Endothelial cell of umbilical vein (primary cell): ENCODE data around the gene FMN1. TPM values are rescaled to one million over a fixed set of nuclear protein-coding genes. Genes with fewer than 3 reads are reported as not detected.

Source experiments
- BruUV-seq: library from RNA; stranded (reverse); fragments of 400-500 nt; replicated peaks from 2 replicates; lab custom pipeline; 2021; lab: Mats Ljungman, UMichigan
- CTCF ChIA-PET: fragments of 300-600, 350-600 bp; sonication (Branson Sonifier 250); formaldehyde crosslinking; loops from one replicate; lab custom pipeline; 2021; ENCODE audit warnings: antibody characterized with exemption, inconsistent platforms; lab: Charles Lee
- POLR2A ChIA-PET: fragments of 300-600, 350-600 bp; sonication (Branson Sonifier 250); formaldehyde crosslinking; loops from one replicate; lab custom pipeline; 2021; ENCODE audit warnings: antibody characterized with exemption, inconsistent platforms; lab: Charles Lee
- DNase-seq: peaks from one replicate; pipeline ENCODE4 v3.0.0-alpha.2; 2011; ENCODE audit warnings: low read depth, low spot score
- FAIRE-seq: peaks from 2 replicates; lab custom pipeline; 2011; peaks lifted over from hg19 to GRCh38; lab: Jason Lieb, UNC
- H2AFZ ChIP-seq: 2 replicates; pipeline ENCODE4 v1.6.0; 2012; ENCODE audit warnings: low read depth, low read length, control low read depth, inconsistent platforms
- H3K27ac ChIP-seq: 2 replicates; pipeline ENCODE4 v1.5.1; 2011; ENCODE audit warnings: low read depth, mild to moderate bottlenecking, control low read depth, low read length, moderate library complexity; ENCODE audit not compliant: insufficient read depth
- H3K27me3 ChIP-seq, 2 experiments: 2 replicates each; pipeline versions ENCODE4 v1.6.0 to v1.6.1; 2011; ENCODE audit warnings: low read length in 2 of 2, mixed read lengths in 1 of 2; ENCODE audit not compliant: control insufficient read depth in 2 of 2, insufficient read depth in 2 of 2
- H3K36me3 ChIP-seq, 2 experiments: 2 replicates in 1 of 2; 3 replicates in 1 of 2; pipeline ENCODE4 v1.5.1; 2011; ENCODE audit warnings: low read length in 2 of 2, mild to moderate bottlenecking in 1 of 2, moderate library complexity in 1 of 2; ENCODE audit not compliant: control insufficient read depth in 2 of 2, insufficient read depth in 2 of 2; ENCODE audit errors: extremely low read depth in 1 of 2
- H3K4me1 ChIP-seq: 3 replicates; pipeline ENCODE4 v1.5.1; 2011; ENCODE audit warnings: mild to moderate bottlenecking, low read length; ENCODE audit not compliant: control insufficient read depth, insufficient read depth; ENCODE audit errors: extremely low read depth
- H3K4me2 ChIP-seq: 2 replicates; pipeline ENCODE4 v1.6.1; 2011; ENCODE audit warnings: low read length, control low read depth, mixed read lengths; ENCODE audit not compliant: insufficient read depth
- H3K4me3 ChIP-seq, 3 experiments: fragments of 200-600 bp in 1 of 3; sonication (generic), shearing (Covaris generic) in 1 of 3; replicated peaks in 1 of 3; 2 replicates each; pipeline ENCODE4 v1.5.1; 2011 to 2016; ENCODE audit warnings: control low read depth in 3 of 3, low read length in 3 of 3, mild to moderate bottlenecking in 2 of 3, inconsistent platforms in 1 of 3, low read depth in 1 of 3, moderate library complexity in 1 of 3; ENCODE audit not compliant: insufficient read depth in 1 of 3
- H3K79me2 ChIP-seq: 2 replicates; pipeline ENCODE4 v1.6.0; 2012; ENCODE audit warnings: low read length, inconsistent platforms; ENCODE audit not compliant: control insufficient read depth, insufficient read depth
- H3K9ac ChIP-seq: replicated peaks from 2 replicates; pipeline ENCODE3; 2011; ENCODE audit warnings: low read length, control low read depth; ENCODE audit not compliant: insufficient read depth; ENCODE audit errors: extremely low read depth
- H3K9me1 ChIP-seq: replicated peaks from 3 replicates; pipeline ENCODE4 v1.6.0; 2011; ENCODE audit warnings: mild to moderate bottlenecking, low read length; ENCODE audit not compliant: control insufficient read depth, insufficient read depth; ENCODE audit errors: extremely low read depth
- H3K9me3 ChIP-seq: replicated peaks from 2 replicates; pipeline ENCODE4 v1.5.1; 2012; ENCODE audit warnings: low read length, inconsistent platforms; ENCODE audit not compliant: control insufficient read depth, insufficient read depth
- H4K20me1 ChIP-seq: replicated peaks from 2 replicates; pipeline ENCODE3; 2011; ENCODE audit warnings: mild to moderate bottlenecking, low read length; ENCODE audit not compliant: control insufficient read depth, insufficient read depth; ENCODE audit errors: extremely low read depth
- CTCF ChIP-seq, 2 donors: IDR thresholded peaks; 1 replicate in 1 of 2; 2 replicates in 1 of 2; pipeline ENCODE4 v1.5.1; 2011; ENCODE audit warnings: low read length in 2 of 2, mild to moderate bottlenecking in 2 of 2, moderate library complexity in 2 of 2, control low read depth in 1 of 2, inconsistent platforms in 1 of 2, low read depth in 1 of 2; ENCODE audit not compliant: insufficient read depth in 1 of 2; ENCODE audit errors: extremely low read depth in 1 of 2
- EZH2 ChIP-seq: IDR thresholded peaks from 2 replicates; pipeline ENCODE4 v1.6.1; 2012; ENCODE audit warnings: borderline replicate concordance, low read depth, mild to moderate bottlenecking, moderate library complexity, low read length, inconsistent platforms; ENCODE audit not compliant: severe bottlenecking
- FOS ChIP-seq: IDR thresholded peaks from 2 replicates; pipeline ENCODE4 v1.6.1; 2011; ENCODE audit warnings: mild to moderate bottlenecking, low read length, moderate library complexity, borderline replicate concordance; ENCODE audit not compliant: insufficient read depth
- GATA2 ChIP-seq: IDR thresholded peaks from 2 replicates; pipeline ENCODE4 v1.7.0; 2011; ENCODE audit warnings: low read depth, mild to moderate bottlenecking, moderate library complexity, mixed read lengths, low read length; ENCODE audit not compliant: insufficient read length, insufficient read depth
- JUN ChIP-seq: IDR thresholded peaks from 2 replicates; pipeline ENCODE4 v1.6.1; 2011; ENCODE audit warnings: borderline replicate concordance, low read depth; ENCODE audit not compliant: insufficient read length, insufficient read depth
- MYC ChIP-seq: IDR thresholded peaks from one replicate; pipeline ENCODE4 v1.6.1; 2011; ENCODE audit warnings: mild to moderate bottlenecking, low read depth, low read length
- POLR2A ChIP-seq: IDR thresholded peaks from 2 replicates; pipeline ENCODE4 v1.6.1; 2012; ENCODE audit warnings: low read depth, mild to moderate bottlenecking, control low read depth, low read length
- POLR2AphosphoS5 ChIP-seq: IDR thresholded peaks from 2 replicates; pipeline ENCODE4 v1.6.1; 2012; ENCODE audit warnings: low read depth, mild to moderate bottlenecking, control low read depth, low read length, moderate library complexity; ENCODE audit not compliant: insufficient read depth
- dilution Hi-C: fragments of 300-500 bp; cut with MboI; formaldehyde crosslinking; loops from one replicate; pipeline ENCODE4 v1.15.0; 2019; ENCODE audit warnings: low sequenced_read_pairs; ENCODE audit not compliant: extremely low pct_ligation_motif_present
- intact Hi-C: fragments of 100-400 bp; cut with micrococcal nuclease; formaldehyde crosslinking; loops from one replicate; pipeline ENCODE4 v1.10.0; 2022
- polyA plus RNA-seq, 4 experiments: library from polyadenylated mRNA; depleted of rRNA in 3 of 4; stranded (reverse) in 3 of 4; unstranded in 1 of 4; fragments of >200 nt; gene quantifications; 2 replicates each; pipeline versions ENCODE4 v1.2.1 to v1.2.3, GENCODE V29; 2011 to 2012; ENCODE audit warnings: missing spikeins in 1 of 4
- total RNA-seq: library from RNA; stranded (reverse); gene quantifications from 2 replicates; pipeline ENCODE4 v1.2.3, GENCODE V29; 2021
- TF ChIP-seq, protein P1 (sequence below): IDR thresholded peaks from 2 replicates; pipeline ENCODE4 v1.6.1; 2011; ENCODE audit not compliant: insufficient read depth, insufficient read length

Gene FMN1
- total and polyA plus RNA-seq, 2 donors (not counting 3 experiments of a cell fraction or from before 2014, with no cell fraction given) = 0.01 to 0.29 TPM

DNA sequence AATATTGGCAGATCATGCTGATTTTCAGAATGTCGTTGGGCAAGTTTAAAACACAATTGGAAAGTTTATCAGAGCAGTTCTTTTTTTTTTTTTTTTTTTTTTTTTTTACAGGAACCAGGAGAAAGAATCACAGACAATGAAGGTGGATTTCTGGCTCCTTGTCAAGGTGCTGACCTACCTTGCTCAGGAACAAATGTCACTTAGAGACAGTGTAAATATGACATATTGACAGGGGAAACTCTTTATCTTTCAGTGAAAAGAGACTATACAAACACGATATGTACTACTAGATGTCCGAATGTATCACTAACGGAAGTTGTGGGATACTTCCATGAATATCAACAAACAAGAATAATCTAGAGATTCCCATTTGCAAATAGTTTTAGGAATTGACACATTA lies 237.3 kb downstream of the FMN1 start:
- Histone ChIP-seq H2AFZ (no peak overlapping the region), H3K9me3 (no peaks in the 10 kb centered on the region), H3K9ac (no peak overlapping the region), H3K4me1 (no peaks in the 10 kb centered on the region), H3K79me2 (no peaks in the 10 kb centered on the region), H3K36me3 (no peaks in the 10 kb centered on the region), H3K4me3 (no peak overlapping the region), H3K27ac (no peak overlapping the region), H3K4me2 (no peak overlapping the region), H3K9me1 (no peaks in the 10 kb centered on the region), H4K20me1 (no peaks in the 10 kb centered on the region), H3K27me3 (peaks cover 3 to 6% of the 10 kb centered on the region in 2 experiments)
- FAIRE-seq (no peak), DNase-seq (no peak)
- TF ChIP-seq, protein P1, sequence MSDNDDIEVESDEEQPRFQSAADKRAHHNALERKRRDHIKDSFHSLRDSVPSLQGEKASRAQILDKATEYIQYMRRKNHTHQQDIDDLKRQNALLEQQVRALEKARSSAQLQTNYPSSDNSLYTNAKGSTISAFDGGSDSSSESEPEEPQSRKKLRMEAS = no peak
- no peak for TF ChIP-seq EZH2
- no peak for TF ChIP-seq GATA2
- no peak for TF ChIP-seq POLR2AphosphoS5
- no peak for TF ChIP-seq POLR2A
- TF ChIP-seq FOS = no peak
- no peak for TF ChIP-seq JUN
- ChIA-PET CTCF (interaction anchor here (0.8 to 8.6 kb wide), 14 partner anchors 15 to 307 kb away, joined by 3 to 162 read pairs (median 6); no protein-coding TSS in a partner anchor), POLR2A (no interaction called here)
- dilution Hi-C loops (no loop called here), intact Hi-C loops (no loop called here)
- no TSS peak for BruUV-seq

DNA sequence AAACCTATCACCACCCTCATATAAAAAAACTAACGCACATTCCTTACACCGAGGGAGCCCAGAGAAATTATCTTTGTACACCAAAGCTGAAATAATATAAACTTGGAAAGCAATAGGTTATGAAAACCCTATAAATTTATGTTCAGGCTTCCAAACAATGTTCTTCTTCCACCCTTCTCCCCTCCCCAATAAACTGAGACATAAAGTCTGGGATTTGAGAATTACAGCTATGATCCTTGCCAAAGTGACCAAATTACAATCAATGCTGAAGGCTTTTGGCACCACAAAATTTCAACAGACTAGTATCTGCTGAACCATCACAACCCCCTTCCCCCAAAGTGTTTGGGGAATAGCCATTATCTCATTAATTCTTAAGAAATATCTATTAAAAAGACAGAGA lies 237.8 kb downstream of the FMN1 start:
- Histone ChIP-seq H3K9me1 (no peaks in the 10 kb centered on the region), H3K79me2 (no peaks in the 10 kb centered on the region), H3K27ac (no peak overlapping the region), H3K36me3 (no peaks in the 10 kb centered on the region), H2AFZ (no peak overlapping the region), H3K9ac (no peak overlapping the region), H3K4me3 (no peak overlapping the region), H3K4me2 (no peak overlapping the region), H3K27me3 (peaks cover 3 to 6% of the 10 kb centered on the region in 2 experiments), H3K4me1 (no peaks in the 10 kb centered on the region), H4K20me1 (no peaks in the 10 kb centered on the region), H3K9me3 (no peaks in the 10 kb centered on the region)
- dilution Hi-C loops = no loop called here
- CTCF ChIA-PET = interaction anchor here (0.5 to 8.6 kb wide), 34 partner anchors 8 to 307 kb away, joined by 3 to 162 read pairs (median 4); no protein-coding TSS in a partner anchor
- FAIRE-seq (no peak), DNase-seq (no peak)
- POLR2A ChIA-PET = no interaction called here
- intact Hi-C loops = loop anchor here (1.0 kb wide), 2 partner anchors 112 to 294 kb away; no protein-coding TSS in a partner anchor
- no TSS peak for BruUV-seq
- TF ChIP-seq FOS (no peak), POLR2A (no peak), MYC (no peak), GATA2 (no peak), EZH2 (no peak), POLR2AphosphoS5 (no peak), JUN (no peak), CTCF (IDR thresholded peaks at IDR 0.05; ENCODE audit: extremely low read depth in 1 of 2, insufficient read depth in 1 of 2, low read depth in 1 of 2, low read length in 2 of 2) (no peak)
- TF ChIP-seq, protein P1 = no peak
